HG02571 (cell line): Measurements from ENCODE around the gene APBB2.
"Not testable (repeated sequence)": the region's sequence is repeated elsewhere in the genome, so short reads cannot be mapped to it uniquely, and the experiment has no call there.

Experiments used
- ATAC-seq: cut with Tn5 transposase; IDR thresholded peaks from one replicate; pipeline ENCODE4 v1.9.1; 2021; ENCODE audit warnings: mild to moderate bottlenecking, moderate library complexity; ENCODE audit not compliant: unreplicated experiment

The APBB2 gene

DNA sequence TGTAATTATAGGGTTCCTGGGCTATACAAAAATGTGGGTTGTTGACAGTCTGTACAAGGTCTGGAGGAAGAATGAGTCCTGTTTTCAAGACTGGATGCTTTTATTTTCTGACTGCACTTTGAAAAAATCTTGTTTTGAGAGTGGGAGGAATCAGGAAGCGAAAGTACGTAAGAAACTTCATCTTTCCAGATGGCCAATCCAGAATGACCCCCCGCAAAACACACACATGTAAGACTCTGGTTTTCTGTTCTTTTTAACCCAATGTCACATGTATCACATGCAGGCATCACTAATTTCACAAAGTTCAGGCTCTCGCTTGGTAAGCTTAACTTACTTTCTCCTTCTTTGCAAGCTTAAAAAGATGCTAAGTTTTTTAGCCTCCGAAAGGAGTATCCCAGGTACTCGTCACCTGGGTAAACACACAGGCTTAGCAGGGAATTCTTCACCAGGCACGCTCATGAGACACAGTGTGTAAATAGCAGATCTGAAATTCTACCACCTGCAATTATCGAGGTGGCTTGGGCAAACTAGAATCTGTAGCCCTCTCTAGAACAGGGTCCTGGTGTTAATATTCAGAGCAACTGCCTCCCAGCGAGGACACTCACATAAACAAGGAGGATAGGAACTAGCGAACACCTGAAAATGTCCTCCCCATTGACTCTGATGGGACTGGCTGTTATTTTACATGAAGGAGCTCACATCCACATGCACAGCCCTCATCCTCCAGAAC is 373.9 kb downstream of the APBB2 start:
- ATAC-seq: peak; percentile 27

DNA sequence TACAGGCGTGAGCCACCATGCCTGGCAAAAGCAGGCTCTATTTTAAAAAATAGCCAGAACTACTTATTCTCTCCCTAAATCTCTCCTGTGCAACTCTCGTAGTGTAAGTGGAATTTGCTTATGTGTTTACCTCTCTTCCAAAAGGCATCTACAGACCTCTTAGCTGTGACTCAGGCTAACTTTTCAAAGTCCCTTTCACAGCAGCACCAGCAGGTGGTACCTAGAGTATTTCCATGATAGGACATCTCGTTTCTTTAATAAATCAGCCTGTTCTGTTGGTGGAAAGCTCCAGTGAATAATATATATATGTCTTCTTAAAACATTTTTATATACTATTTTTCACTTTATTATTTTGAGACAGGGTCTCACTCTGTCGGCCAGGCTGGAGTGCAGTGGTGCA is 375.6 kb downstream of the APBB2 start:
- ATAC-seq: no peak

DNA sequence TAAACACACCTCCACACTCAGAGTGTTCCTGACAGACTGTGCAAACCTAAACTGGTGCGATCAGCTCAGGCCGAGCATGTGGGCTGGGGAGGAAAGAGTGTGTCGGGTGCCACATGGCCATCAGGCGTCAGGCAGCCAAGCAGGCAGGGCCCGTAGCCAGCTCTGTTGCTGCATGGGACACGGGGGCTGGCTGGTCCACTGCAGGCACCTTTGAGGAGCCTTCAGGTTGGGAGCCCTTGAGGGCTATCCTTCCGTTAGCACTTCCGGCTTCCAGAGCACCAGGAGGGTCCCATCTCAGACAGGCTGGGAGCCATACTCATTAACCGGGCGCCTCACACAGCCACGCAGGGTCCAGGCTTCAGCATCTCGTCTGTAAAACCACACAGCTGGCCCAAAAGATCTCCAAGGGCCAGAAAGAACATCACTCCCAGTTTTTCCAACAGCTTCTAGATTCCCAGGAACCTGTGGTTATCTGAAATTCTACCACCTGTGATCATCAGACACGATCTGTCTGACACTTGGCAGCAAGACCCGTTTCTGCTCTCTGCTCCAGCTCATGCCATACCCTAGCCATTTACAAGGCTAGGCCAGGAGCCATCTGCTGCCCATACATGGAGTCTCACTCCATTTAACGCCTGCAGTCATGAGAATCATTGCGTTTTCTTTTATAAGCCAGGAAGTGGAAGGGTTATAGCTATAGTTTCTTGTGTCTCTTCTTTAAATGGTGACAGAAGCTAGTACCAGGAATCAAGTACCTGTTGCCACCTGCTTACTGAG is 377.1 kb downstream of the APBB2 start:
- no peak for ATAC-seq

DNA sequence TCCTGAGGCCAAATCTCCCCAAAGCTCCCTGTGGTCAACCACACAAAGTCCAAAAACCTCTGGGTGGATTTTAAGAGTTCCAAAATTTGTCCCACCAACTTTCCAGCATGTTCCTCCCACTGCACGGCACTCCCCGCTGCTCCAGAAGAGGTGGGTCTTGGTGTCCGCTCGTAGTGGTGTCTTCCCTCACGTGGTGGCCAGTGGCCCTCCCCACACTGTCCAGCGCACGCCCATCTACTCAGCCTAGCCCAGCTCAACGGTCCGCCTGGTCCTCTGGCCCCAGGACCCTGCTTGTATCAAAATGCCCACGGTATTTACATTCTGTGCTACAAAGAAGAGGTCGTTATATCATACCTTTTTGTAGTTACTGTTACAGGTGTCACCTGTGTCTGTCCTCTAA is 381.1 kb downstream of the APBB2 start:
- ATAC-seq: no peak

DNA sequence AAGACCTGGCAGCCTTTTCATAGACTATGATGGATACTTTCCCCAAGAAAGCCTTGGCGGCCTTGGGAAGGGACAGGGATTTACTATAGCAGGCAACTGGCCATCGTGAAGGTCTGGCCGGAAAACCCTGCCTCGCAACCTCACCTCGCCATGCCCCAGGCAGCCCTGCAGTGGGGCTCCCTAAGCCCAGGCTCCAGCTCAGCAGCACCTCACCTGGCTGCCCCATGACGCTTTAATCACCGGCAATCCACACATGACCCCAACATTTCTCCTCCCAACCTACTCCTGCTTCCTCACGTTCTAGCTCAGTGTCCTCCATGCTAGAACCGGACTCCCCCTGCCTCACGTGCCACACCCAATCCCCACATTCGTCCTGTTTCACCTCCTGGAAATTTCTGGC is 382.2 kb downstream of the APBB2 start:
- no peak for ATAC-seq

DNA sequence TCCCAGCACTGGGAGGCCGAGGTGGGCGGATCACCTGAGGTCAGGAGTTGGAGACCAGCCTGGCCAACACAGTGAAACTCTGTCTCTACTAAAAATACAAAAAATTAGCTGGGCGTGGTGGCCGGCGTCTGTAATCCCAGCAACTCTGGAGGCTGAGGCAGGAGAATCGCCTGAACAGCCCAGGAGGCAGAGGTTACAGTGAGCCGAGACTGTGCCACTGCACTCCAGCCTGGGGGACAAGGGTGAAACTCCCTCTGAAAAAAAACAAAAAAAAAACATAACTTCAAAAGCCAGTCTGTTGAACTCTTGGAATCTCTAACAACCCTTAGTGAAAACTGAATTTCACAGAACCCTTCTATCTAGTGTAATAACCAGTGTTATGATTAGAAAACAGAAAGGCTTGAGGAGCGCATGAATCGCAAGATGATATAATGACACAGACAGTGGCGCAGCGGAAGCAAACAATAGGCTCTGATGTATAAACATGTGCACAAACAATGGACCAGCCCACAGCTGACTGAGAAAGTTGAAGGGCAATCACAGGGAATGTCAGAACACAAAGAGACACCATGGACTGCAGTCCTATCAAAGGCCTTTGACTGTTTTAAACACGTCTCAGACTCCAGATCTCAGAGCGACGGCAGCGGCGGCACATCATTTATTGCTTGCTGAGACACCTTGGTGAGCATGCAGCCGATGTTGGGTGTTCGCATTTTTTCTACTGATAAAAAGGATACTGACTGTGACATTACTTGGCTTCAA is 383.0 kb downstream of the APBB2 start:
- ATAC-seq: no peak

DNA sequence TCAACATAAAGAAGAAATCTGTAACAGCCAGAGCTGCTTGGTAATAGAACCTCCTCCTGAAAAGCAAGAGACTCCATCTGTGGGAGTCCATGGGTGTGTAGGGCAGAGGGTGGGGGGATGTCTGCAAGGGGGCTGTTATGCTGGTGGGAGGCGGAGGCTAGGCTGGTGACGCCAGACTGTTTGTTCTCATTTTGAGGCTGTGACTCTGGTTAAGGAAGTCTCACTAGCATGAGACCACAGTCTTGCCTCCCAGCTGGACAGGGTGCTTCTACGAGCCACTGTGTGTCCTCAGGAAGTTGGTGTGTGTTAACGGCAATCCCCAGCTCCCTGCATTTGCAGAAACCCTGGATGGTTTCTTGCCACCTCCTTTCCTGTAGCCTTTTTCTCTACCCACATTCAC is 384.8 kb downstream of the APBB2 start:
- no peak for ATAC-seq

DNA sequence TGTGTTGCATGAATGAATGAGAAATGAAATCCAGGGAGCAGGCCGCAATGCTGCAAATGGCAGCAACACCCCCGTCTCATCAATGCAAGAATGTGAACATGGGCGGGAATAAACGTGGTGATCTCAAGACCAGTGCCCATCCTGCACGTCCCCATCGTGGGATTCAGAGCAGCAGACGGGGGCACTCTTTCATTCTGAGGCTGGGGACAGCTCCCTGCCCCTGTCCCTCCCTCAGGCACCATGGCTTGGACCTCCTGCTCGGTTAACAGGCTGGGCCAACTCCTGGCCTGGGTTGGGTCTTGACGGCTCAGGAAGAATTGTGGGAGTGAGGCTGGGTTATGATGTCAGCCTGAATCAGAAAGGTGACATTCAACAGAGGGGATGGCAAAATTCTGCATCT is 385.7 kb downstream of the APBB2 start:
- ATAC-seq: no peak

DNA sequence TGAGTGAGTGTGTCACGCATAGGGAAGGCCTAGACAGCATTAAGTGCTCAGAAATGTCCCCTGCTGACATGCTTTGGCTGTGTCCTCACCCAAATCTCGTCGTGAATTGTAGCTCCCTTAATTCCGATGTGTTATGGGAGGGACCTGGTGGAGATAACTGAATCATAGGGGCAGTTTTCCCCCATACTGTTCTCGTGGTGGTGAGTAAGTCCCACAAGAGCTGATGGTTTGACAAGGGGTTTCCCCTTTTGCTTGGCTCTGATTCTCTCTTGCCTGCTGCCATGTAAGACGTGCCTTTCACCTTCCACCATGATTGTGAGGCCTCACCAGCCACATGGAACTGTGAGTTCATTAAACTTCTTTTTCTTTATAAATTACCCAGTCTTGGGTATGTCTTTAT is 386.6 kb downstream of the APBB2 start:
- no peak for ATAC-seq

DNA sequence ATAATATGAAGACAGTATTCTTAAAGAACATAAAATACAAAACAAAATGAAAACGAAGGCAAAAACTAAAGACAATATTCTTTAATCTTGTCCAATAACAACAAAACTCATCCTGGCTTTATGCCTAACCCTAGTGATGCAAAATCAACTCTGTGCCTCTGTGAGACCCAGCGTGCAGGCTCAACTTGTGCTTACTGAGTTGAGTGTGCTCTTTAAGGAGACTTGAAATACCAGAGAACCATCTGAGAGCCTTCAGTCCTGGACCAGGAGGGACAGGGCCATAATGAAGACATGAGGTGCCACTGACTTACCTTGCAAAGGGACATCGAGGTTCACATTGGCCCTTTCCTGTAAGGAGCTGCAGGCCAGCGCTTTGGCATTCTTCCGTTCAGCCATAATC is 387.5 kb downstream of the APBB2 start:
- no peak for ATAC-seq

DNA sequence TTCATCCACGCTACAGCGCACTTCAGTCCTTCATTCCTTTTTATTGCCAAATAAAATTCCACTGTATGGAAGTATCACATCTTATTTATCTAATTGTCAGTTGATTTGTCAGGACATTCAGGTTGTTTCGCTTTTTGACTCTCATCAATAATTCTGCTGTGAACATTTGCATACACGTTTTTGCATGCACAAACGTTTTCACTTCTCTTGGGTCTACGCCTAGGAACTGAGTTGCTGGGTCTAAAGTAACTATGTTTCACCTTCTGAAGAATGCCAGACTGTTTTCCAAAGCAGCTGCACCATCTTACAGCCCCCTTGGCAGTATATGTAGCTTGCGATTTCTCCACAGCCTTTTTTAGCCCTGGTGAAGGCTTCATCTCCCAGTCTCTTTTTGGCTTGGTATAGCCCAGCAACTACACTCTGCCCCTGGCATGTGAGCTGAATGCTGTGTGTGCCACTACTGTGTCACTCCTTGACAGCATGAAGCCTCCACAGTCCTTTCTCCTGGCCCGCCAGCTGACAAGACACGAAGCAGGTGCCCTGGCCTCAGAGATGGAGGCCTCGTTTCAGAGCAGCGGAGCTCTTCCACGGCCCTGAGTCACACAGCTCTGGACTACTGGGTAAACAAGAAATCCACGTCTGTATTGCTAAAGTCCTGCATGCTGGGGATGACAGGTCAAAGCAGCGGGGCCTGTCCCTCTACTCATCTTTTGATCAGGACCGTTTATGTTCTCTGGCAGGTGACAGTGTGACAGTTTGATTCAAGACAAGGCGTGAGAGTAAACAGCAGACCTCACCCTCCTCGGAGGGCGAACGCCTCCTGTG is 389.1 kb downstream of the APBB2 start:
- no peak for ATAC-seq

DNA sequence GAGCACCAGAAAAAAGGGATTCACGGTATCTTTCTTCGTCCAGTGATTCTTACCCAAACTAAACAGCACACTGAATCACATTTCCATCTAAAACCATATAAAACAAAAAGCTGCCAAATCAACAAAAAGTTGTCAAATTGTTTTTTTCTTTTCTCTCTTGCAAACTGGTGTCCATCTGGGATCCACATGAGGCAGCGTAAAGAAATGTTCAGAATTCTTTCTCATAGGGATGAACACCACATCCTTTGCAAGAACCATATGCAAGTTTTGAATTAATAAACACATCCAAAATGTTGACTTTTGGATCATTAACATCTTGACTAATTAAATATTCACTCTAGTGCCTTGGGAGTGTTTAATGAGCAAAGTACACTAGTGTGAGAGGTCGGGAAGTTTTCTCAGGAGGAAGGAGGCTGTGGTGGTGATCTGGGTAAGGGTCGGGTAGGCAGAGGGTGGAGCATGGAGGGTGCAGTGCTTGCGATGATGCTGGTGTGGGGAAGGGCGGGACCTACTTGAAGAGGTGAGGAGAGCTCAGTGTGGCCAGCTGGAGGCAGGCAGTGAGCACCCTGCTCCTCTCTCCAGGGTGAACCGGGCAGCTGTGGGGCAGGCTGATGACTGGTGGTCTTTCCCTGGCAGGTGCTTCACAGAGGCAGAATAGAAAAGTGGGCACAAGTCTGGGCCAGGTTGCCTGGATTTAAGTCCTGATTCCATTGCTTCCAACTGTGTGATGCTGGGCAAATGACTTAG is 391.7 kb downstream of the APBB2 start:
- no peak for ATAC-seq

DNA sequence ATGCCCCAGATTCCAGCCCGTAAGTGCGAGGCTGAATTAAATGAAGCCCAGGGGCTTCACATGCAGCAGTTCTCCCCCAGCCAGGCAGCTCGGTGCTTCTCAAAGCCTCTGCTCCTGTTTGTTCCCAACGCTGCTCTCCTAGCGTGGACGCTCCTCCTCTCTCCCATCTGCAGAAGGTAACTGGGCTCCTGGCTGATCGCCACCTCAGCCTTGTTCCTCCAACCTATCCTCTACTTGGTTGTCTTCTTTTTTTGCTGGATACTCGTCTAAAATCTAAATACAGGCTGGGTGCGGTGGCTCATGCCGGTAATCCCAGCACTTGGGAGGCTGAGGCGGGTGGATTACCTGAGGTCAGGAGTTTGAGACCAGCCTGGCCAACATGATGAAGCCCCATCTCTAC is 394.2 kb downstream of the APBB2 start:
- no peak for ATAC-seq

DNA sequence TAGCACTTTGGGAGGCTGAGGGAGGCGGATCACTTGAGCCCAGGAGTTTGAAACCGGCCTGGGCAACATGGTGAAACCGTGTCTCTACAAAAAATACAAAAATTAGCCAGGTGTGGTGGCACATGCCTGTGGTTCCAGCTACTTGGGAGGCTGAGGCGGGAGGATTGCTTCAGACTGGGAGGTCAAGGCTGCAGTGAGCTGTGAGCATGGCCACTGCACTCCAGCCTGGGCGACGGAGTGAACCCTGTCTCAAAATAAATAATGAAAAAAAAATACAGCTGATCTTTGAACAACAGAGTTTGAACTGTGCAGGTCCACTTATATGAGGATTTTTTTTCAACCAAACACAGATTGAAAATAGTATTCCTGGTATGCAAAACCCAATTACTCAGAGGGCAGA is 397.2 kb downstream of the APBB2 start:
- not testable (repeated sequence) for ATAC-seq

DNA sequence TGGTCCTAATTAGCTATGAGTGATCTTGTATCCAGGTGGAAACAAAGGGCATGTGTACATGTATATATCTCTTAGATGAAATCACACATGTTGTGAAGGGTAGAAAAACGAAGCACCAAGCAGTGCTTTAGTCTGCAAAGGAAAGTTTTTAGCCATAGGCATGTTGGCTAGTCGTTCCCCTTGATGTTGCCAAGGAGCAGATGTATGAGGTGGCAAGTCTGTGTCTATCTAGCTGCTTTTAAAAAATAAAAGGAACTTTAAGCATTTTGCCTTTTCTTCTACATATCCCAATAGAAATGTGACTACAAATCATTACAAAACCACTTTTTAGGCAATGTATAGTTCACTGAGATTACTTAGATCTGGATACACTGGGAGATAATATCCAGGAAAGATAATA is 401.5 kb downstream of the APBB2 start:
- ATAC-seq: no peak

DNA sequence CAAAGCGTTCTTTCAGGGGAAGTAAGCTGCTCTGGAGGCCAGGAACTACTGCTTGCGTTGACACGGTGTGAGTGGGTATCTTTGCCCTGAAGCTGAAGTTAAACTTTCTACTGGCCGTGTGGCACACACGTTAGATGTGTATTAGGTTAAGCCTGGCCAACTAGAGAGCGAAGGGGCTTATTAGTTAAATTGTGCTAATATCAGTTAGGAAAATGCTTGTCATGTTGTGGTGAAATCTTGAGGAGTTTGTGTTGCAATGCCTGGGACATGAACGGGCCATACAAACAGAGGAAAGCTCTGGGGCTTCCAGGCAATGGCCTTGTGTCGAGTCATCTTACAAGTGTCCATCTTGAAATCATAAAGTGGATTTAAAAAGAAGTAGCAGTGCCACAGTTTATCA is 402.0 kb downstream of the APBB2 start:
- ATAC-seq: no peak

DNA sequence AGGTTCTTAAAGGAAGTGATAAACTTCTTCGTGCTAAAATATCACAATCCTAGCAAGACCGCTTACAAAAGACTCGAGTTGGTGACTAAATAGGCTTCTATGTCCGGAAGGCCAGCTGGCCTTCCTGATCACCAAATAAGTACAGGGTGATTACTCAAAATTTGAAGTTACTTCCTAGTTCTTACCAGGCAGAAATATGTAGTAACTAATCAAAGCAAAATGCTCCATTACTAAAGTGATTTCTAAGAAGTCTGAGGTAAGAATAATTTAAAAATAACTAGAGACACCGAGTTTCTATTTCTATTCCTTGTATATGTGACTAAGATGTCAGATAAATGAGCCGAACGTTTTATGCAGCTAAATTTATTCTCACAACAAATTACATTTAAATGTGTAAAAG is 402.4 kb downstream of the APBB2 start:
- no peak for ATAC-seq

DNA sequence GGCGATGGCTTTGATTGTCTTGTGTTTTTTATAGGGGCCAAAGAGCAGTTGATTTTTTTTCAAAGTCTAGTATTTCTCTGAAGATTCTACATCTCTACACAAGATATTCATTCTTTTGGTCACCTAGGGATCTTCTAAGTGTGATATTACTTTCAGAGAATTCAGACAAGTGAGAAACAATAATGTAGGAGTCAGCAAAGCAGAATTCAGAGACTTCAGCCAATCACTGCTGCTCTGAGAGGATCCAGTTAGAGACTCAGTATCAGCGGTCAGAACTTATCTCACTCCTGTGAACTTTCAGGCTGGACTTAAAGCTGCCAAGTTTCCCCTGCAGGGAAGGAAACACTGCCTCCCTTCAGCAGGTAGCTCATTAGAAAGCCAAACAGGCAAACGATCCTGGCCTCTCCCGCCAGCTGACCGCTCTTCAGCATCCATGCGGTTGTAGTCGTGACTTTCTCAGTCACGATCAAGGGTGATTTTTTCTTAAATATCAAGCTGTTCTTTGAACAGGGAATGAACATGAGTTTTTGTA is 405.4 kb downstream of the APBB2 start:
- ATAC-seq: no peak

DNA sequence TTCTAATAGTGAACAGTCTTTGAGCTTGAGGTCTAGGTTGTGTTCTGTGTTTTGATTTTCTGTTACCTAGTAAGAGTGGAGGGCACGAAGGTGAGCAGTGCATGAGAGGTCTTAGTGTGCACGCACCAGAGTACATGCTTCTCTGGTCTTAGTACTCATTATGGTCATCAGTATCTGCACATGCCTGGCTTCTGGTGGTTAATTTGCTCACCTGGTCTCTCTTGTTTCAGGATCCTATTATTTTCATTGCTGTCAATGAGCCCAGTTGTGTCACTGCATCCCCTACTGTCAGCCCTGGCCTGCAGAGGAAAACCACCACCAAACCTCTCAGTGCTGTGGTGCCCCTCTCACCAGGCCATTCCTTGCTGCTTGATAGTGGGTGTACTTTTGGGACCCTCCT is 409.7 kb downstream of the APBB2 start:
- ATAC-seq: no peak

DNA sequence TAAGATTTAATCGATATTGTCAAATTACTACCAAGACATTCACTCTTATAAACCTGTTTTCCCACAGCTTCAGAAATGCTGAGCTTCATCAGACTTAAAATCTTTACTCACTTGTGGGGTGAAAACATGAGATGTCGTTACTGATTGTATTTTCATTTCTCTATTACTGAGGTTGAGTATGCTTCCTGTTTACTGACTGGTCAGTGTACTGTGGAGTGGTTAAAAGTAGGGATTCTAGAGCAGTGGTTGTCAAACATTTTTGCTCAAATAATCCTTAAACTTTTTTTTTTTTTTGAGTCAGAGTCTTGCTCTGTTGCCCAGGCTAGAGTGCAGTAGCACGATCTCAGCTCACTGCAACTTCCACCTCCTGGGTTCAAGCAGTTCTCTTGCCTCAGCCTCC is 414.3 kb downstream of the APBB2 start:
- ATAC-seq: no peak
